Prostate gland (tissue), 2 donors: ENCODE measurements around the gene KTN1. TPM values are rescaled to one million over a fixed set of nuclear protein-coding genes. Genes with fewer than 3 reads are reported as not detected.

Experiments
- DNase-seq: peaks from one replicate; pipeline ENCODE4 v3.0.0-alpha.2; 2019; ENCODE audit warnings: low spot score
- H3K27ac ChIP-seq, 2 donors: fragments of 200-600 bp; sonication (generic); 2 replicates each; pipeline ENCODE4 v1.5.1; 2017 to 2019
- H3K27me3 ChIP-seq: fragments of 200-600 bp; sonication (generic); replicated peaks from 2 replicates; pipeline ENCODE4 v1.5.1; 2019; ENCODE audit not compliant: insufficient read depth
- H3K36me3 ChIP-seq, 2 donors: fragments of 200-600 bp; sonication (generic); 1 replicate in 1 of 2; 2 replicates in 1 of 2; pipeline versions ENCODE4 v1.5.1 to v1.8.1; 2017 to 2019
- H3K4me1 ChIP-seq: fragments of 200-600 bp; sonication (generic); replicated peaks from 2 replicates; pipeline ENCODE4 v1.5.1; 2019
- H3K4me3 ChIP-seq, 2 donors: fragments of 200-600 bp; sonication (generic); 2 replicates each; pipeline ENCODE4 v1.5.1; 2017 to 2019
- H3K9me3 ChIP-seq: fragments of 200-600 bp; sonication (generic); 2 replicates; pipeline ENCODE4 v1.5.1; 2017
- POLR2A ChIP-seq: fragments of 450-650 bp; IDR thresholded peaks from one replicate; pipeline ENCODE4 v1.6.1; 2016; ENCODE audit warnings: antibody characterized with exemption, mild to moderate bottlenecking
- POLR2AphosphoS5 ChIP-seq: sonication (generic); formaldehyde crosslinking; IDR thresholded peaks from one replicate; pipeline ENCODE4 v1.6.1; 2017; ENCODE audit warnings: antibody characterized with exemption
- WGBS: methylation state at CpG from one replicate; pipeline ENCODE4 v1.1.5; 2018; 5-methylcytosine and 5-hydroxymethylcytosine counted together
- intact Hi-C: fragments of 100-400 bp; cut with DNase I; formaldehyde crosslinking; loops from one replicate; pipeline ENCODE4 v1.14.2; 2022
- total RNA-seq, 2 donors: library from RNA; depleted of rRNA; stranded (reverse); fragments of >200 nt; gene quantifications; one replicate each; pipeline ENCODE4 v1.1.0, GENCODE V29; 2016
- TF ChIP-seq, protein P1 (sequence below), 4 experiments: fragments of 200-600 bp in 2 of 4; fragments of 450-650 bp in 2 of 4; sonication (generic) in 2 of 4; IDR thresholded peaks; 1 replicate in 3 of 4; 2 replicates in 1 of 4; pipeline ENCODE4 v1.5.1; 2016 to 2019; ENCODE audit warnings: antibody characterized with exemption in 4 of 4, mild to moderate bottlenecking in 2 of 4, moderate library complexity in 2 of 4

The KTN1 gene
- total RNA-seq, 2 donors from 2014 or later = 84.2 to 162 TPM

DNA sequence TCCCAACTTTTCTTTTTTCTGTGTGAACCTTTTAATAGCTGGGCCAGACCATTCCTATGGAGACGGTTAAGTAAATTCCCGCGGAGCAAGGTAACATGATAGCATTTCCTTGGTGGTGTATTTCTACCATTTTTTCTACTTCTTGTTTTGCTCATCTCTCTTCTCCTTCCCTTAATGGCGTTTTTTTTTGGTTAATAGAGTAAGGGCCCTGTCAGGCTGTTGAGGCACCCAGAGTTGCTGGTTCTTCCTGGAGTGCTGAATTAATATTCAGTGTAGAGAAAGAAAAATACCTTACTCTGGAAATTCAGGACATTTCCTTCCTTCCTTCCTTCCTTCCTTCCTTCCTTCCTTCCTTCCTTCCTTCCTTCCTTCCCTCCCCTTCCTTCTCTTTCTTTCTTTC, 137.6 kb downstream of the KTN1 start:
- no peaks in the 10 kb centered on the region for H3K27me3 ChIP-seq
- intact Hi-C loops = no loop called here
- 84% methylated on average over 4 of the region's 4 CpGs for WGBS
- no peak overlapping the region for H3K4me3 ChIP-seq
- H3K9me3 ChIP-seq = no peaks in the 10 kb centered on the region
- no peaks in the 10 kb centered on the region for H3K4me1 ChIP-seq
- H3K36me3 ChIP-seq = no peaks in the 10 kb centered on the region
- no peak for TF ChIP-seq POLR2A
- TF ChIP-seq POLR2AphosphoS5 = no peak
- TF ChIP-seq, protein P1, sequence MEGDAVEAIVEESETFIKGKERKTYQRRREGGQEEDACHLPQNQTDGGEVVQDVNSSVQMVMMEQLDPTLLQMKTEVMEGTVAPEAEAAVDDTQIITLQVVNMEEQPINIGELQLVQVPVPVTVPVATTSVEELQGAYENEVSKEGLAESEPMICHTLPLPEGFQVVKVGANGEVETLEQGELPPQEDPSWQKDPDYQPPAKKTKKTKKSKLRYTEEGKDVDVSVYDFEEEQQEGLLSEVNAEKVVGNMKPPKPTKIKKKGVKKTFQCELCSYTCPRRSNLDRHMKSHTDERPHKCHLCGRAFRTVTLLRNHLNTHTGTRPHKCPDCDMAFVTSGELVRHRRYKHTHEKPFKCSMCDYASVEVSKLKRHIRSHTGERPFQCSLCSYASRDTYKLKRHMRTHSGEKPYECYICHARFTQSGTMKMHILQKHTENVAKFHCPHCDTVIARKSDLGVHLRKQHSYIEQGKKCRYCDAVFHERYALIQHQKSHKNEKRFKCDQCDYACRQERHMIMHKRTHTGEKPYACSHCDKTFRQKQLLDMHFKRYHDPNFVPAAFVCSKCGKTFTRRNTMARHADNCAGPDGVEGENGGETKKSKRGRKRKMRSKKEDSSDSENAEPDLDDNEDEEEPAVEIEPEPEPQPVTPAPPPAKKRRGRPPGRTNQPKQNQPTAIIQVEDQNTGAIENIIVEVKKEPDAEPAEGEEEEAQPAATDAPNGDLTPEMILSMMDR (IDR thresholded peaks at IDR 0.05) = no peak
- DNase-seq = no peak
- H3K27ac ChIP-seq = no peak overlapping the region

DNA sequence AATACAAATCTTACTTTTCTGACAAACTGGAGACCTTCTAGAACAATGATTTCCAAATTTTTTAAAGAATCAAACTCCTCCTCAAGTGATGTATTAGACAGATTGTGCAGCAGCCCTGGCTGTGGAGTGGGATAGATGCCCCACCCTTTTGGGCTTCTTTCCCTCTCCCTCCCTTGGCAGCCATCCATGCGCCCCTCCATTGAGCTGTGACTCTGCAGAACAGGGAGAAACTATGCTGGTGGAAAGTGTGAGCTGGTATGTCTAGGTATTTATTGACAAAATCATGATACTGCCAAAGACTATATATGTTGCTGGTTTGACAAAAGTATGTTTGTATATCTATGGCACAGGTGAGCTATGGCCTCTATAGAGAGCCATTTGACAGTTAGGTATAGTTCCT, 138.5 kb downstream of the KTN1 start:
- no peak for DNase-seq

DNA sequence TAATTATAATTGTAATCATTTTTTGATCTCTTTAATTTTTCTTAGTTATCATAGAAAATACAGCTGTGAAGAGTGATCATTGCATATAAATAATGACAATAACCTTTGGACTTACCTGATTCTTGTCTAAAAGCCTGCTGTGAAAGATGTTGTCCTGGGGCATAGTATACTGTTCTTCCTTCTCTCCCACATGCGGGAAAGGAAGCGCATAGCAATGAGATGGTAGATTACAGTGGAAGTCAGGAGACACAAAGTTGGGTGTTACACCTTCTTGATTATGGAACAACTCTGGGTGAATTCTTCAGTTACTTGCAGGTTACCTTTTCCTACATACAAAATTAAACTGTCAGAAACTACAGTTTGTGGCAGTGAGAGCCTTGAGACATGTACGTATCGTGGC, 140.8 kb downstream of the KTN1 start:
- intact Hi-C loops = no loop called here
- H3K9me3 ChIP-seq = no peaks in the 10 kb centered on the region
- no peak overlapping the region for H3K4me3 ChIP-seq
- no peaks in the 10 kb centered on the region for H3K36me3 ChIP-seq
- H3K4me1 ChIP-seq = no peaks in the 10 kb centered on the region
- 96% methylated on average over 4 of the region's 4 CpGs for WGBS
- no peak for DNase-seq
- no peaks in the 10 kb centered on the region for H3K27me3 ChIP-seq
- H3K27ac ChIP-seq = no peak overlapping the region
- TF ChIP-seq, protein P1 (IDR thresholded peaks at IDR 0.05) = no peak
- TF ChIP-seq POLR2AphosphoS5 = no peak
- TF ChIP-seq POLR2A = no peak

More for the DNA sequence above, 138.5 kb downstream of the KTN1 start:
- 86% methylated on average over 1 of the region's 1 CpG for WGBS
- no peak overlapping the region for H3K27ac ChIP-seq
- no peaks in the 10 kb centered on the region for H3K4me1 ChIP-seq
- H3K9me3 ChIP-seq = no peaks in the 10 kb centered on the region
- H3K4me3 ChIP-seq = no peak overlapping the region
- H3K36me3 ChIP-seq = no peaks in the 10 kb centered on the region
- intact Hi-C loops = no loop called here
- TF ChIP-seq POLR2A (no peak), POLR2AphosphoS5 (no peak)
- TF ChIP-seq, protein P1 (IDR thresholded peaks at IDR 0.05) = no peak
- H3K27me3 ChIP-seq = no peaks in the 10 kb centered on the region

DNA sequence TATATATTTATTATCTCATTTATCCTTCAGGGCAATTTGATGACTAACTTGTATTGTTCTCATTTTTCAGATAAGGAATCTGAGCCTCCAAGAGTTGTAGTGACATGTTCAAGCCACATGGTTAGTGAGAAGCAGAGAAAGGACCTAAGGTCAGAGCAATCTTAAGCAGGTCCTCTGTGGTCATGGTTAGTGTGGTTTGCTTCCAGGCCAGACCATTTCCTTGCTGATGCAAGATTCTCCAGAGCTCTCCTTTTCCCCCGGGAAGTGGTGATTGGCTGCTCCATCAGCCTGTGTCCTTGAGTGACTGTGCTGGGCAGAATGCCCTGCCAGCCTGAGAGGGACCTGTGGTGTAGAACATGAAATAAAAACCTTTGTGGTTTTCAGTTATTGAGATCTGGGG, 141.3 kb downstream of the KTN1 start:
- Histone ChIP-seq H3K27me3 (no peaks in the 10 kb centered on the region), H3K36me3 (no peaks in the 10 kb centered on the region), H3K4me3 (no peak overlapping the region), H3K9me3 (no peaks in the 10 kb centered on the region), H3K4me1 (no peaks in the 10 kb centered on the region), H3K27ac (no peak overlapping the region)
- WGBS = 74% methylated on average over 1 of the region's 1 CpG
- intact Hi-C loops = no loop called here
- TF ChIP-seq POLR2AphosphoS5 = no peak
- TF ChIP-seq, protein P1 (IDR thresholded peaks at IDR 0.05) = no peak
- no peak for TF ChIP-seq POLR2A
- DNase-seq = no peak

DNA sequence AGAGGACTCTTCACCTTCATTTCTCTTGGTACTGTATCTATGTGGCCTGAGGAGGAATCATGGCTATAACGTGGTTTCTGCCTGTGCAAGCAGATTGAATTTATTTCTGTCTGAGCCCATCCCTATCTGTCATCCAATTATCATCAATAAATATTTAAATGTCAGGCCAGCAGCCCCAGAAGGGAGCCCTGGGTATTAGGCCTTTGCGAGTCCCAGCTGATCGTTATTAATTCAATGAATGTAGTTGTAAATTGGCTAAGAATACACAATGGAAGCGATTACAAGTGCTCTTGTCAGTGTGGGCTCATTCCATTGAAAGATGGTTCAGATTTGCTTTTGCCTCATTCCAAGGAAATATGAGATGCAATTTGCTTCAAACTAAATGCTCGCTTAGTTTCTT, 142.0 kb downstream of the KTN1 start:
- no peaks in the 10 kb centered on the region for H3K27me3 ChIP-seq
- no peak overlapping the region for H3K27ac ChIP-seq
- TF ChIP-seq, protein P1 (IDR thresholded peaks at IDR 0.05) = no peak
- no peak for TF ChIP-seq POLR2A
- no peak for TF ChIP-seq POLR2AphosphoS5
- H3K4me3 ChIP-seq = no peak overlapping the region
- intact Hi-C loops = no loop called here
- no peaks in the 10 kb centered on the region for H3K4me1 ChIP-seq
- no peaks in the 10 kb centered on the region for H3K9me3 ChIP-seq
- WGBS = 60% methylated on average over 5 of the region's 5 CpGs
- no peaks in the 10 kb centered on the region for H3K36me3 ChIP-seq
- no peak for DNase-seq
